ENCODE data around the gene HSD17B12.

GRCh38 chr11:43842021-43842420 lies 161.5 kb downstream of the HSD17B12 start:
- TF ChIP-seq CTCF (IDR thresholded peaks at IDR 0.05) = no peak
- TF ChIP-seq REST (IDR thresholded peaks at IDR 0.05; ENCODE audit: insufficient read depth in 1 of 2, low read depth in 2 of 2, low read length in 1 of 2) = no peak
- TF ChIP-seq SIN3A (IDR thresholded peaks at IDR 0.05; ENCODE audit: borderline replicate concordance, insufficient read depth, low read depth, low read length) = no peak
- TF ChIP-seq POLR2AphosphoS5 (IDR thresholded peaks at IDR 0.05; ENCODE audit: low read depth, low read length) = no peak
- TF ChIP-seq TCF7L2 (IDR thresholded peaks at IDR 0.05; ENCODE audit: low read depth, low read length) = no peak

Measured in Panc1 (cell line).